8988T (cell line): ENCODE results near the gene CHAT.

Source experiments
- DNase-seq: peaks from one replicate; pipeline ENCODE4 v3.0.0; 2011

CHAT gene

DNA sequence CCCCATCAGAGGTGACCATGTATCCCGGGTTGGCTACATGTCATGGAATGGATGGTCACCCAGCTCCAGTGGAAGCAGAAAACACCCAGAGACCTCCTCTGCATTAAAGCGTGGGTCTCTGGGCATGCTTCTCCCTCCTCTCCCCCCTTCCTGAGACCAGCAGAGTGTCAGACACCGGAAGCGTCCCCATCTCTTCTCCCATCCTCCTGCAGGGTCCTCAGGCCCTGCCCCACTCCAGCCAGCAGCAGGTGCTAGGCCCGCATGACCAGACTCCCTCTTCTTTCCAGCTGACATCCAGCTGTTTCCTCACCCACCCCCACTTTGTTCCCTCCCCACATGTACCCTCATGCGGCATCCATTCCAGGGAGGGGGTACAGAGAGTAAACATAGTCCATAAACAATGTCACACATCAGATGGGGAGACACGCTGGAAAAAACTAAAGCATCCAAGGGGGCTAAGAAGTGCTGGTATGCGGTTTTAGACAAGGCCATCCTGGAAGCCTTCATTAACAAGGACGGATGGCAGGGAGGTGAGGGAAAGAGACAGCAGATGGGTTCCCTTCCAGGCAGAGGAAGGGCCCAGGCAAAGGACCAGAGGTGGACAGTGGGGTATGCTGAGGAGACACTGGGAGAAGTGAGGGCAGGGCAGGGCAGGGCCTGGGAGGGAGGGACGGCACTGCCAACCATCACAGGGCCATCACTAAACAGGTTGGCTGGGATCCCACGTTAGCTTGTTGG lies 16.2 kb upstream of the CHAT start:
- no peak for DNase-seq

DNA sequence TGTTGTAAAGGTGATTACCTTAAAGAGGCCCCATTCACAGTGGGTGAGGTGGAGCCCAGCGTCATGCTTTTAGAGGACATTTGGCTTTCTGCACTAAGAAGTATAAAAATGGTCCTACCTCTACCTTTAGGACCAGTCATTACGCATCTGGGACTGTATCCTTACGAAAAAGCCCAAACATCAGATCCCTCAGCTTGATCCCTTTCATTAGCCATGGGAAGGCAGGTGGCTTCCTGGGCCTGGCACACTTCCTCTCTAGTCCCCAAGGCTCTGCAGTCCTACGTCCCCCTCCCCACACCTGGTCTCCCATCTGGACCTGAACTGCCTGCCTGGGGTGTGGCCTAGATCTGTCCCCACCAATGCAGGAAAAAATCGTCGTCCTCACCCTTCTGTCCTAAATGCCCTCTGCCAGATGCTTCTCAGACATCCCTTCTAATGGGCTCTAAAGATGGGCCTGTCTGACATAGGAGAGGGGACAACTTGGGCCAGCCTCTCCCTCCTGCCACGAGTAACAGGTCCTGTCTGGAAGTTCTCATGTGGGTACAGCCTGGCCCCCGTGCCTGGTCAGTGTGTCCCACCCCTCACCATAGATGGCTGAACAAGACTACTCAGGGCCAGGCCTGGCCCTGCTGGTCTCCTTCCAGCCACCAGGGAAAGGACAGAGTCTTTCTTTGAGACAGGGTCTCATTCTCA lies 15.5 kb upstream of the CHAT start:
- no peak for DNase-seq

DNA sequence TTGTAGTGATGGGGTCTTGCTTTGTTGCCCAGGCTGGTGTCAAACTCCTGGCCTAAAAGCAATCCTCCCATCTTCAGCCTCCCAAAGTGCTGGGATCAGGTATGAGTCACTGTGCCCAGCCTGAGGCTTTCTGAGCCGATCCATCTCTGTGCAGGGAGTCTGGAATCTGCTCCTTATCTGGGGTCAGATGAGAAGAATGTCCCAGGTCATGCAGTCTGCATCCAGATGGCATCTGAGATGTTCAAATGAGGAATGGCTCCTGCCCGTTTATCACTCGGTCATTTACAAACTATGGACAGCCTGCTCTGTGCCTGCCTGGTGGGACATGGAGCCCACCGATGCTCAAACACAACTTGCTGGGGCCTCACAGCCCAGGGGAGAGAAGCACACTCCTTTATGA lies 14.9 kb upstream of the CHAT start:
- DNase-seq, result no peak

- no peak for DNase-seq
Observed at GRCh38 chr10:49599546-49599945, 14.3 kb upstream of the CHAT start.

DNA sequence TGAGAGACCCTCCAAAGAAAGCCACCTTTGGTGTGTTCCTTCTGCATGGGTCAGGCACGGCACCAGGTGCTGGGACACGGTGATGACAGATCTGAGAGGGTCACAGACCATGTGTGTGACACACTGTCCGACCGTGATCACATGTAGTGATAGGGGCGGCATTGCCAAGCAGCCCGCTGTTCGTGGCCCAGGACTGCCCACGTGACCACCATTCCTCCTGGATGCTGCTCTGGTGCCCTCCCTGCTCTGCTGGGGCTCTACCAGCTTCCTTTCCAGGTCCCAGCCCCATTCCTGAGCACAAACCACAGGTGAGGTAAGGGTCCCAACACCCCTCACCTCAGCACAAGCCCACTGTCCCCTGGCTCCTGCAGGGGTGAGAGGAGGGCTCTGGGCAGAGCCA lies 13.8 kb upstream of the CHAT start:
- DNase-seq, result no peak

DNA sequence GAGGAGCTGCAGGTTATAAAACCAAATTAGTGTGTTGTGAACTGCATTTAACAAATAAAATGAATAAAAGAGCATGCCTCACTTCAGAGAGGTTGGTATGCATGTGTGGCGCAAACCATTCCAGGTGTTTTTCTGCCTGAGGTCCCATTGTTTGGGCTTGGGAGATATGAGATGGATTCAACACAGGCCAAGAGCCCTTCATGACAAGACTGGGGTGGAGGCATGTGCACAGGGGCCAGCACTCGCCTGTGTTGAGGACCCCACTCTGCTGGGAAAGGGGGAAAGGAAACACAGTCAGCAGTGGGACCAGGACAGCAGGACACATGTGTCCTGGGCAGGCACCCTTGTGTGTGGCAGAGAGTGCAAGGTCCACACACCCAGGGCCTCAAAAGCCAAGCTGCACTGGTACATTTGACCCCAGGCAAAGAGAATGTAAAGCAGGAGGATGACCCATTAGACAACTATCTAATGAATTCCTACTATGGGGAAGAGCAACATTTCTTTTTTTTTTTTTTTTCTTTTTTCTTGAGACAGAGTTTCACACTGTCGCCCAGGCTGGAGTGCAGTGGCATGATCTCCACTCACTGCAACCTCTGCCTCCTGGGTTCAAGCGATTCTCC lies 12.9 kb upstream of the CHAT start:
- no peak for DNase-seq

DNA sequence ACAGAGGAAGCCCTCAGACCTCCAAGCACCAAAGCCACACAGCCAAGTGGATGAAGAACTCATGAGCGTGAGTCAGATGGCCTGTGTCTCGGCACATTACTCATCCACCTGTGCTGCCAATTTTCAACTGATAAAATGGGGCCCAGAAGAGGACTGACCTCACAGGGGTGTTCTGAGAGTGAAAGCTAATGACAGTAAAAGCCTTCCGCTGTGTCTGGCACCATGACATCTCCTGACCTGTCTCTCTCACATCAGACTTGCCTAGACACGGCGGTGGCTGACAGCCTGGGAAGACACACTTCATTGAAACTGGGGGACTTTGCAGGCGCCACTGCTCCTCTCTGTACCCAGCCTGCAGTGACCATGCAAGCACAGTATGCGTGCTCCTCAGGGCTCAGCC lies 12.0 kb upstream of the CHAT start:
- DNase-seq, result no peak

DNA sequence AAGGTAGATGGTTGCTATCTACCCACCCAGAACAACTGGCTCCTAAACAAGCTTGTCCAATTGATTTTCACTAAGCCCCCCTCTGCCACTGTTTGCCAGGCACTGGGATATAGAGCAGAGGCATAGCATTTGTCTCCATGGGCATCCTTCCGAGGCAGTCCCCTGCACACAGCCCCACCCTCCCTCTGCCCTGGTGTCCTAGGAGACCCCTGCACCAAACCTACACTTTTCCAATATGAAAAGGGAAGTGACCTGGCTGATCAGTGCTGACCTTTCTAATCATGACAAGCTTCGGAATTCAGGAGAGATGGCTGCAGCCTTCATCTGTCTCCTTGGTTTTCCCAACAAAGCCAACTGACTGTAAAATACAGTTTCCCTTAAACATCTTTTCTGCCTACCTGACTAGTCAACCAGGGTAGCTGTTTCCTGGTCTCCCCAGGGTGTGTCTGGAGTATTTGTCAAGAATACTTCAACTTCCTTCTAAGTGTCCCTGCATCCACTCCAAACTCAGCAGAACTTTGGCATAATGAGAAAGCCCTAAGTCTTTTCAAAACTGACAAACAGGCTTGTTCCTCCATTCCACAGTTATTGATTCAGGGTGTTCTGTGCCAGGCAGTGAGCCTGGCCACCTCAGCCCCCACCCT lies 11.3 kb upstream of the CHAT start:
- DNase-seq, result no peak

DNA sequence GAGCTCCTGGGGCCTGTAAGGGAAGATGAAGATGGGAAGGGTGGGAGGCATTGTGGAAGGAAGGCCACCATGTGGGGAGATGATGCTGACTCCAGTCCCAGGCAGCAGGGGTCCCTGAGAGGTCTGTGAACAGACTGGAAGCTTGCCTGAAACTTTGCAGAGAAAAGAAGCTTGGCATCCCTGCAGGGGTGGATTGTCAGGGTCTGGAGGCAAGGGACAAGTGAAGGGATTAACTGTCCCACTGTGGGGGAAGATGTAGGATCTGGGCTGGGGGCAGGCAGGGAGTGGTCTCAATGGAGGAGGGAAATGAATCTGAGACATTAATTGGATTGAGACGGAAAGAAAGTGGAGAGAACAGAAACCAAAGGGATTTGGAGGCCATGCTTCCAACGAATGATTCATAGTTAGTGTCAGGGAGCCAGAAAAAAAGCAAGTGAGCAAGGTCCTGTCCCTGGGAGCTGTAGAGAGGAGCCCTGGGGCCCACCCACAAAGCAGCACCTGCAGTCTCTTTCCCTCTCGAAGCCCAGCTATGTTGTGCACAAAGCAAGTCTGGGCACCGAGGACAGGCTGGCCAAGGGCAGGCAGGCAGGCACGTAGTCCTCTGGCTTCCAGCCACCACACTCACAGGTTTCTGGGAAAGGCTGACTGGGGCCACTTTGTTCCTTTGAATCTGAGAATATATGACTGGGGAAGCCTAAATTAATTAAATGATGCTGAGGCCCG lies 8.5 kb upstream of the CHAT start:
- DNase-seq, result no peak

DNA sequence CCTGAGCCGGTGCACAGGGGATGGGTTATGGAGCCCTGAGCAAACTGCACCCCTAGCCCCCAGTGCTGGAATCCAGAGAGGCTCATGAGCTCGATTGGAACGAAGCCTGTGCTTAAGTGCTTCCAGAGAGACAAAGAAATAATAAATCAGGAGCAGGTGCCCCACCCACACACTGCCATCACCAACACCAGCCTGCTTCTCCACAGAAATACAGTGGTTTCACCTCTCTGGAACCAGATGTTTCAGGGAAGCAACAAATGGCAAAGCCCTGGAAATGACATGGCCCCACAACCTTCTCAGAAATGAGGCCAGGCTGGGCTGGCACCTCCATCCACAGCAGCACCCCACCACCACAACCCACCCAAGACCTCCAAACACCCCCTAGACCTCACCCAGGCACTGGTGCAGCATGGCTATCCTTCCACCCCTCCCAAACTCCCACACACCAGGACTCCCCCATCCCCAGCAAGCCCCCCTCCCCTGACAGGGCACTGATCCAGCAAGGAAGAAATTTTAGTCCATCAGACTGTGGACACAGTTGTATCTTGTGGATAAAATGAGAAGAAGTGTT lies 7.8 kb upstream of the CHAT start:
- no peak for DNase-seq

DNA sequence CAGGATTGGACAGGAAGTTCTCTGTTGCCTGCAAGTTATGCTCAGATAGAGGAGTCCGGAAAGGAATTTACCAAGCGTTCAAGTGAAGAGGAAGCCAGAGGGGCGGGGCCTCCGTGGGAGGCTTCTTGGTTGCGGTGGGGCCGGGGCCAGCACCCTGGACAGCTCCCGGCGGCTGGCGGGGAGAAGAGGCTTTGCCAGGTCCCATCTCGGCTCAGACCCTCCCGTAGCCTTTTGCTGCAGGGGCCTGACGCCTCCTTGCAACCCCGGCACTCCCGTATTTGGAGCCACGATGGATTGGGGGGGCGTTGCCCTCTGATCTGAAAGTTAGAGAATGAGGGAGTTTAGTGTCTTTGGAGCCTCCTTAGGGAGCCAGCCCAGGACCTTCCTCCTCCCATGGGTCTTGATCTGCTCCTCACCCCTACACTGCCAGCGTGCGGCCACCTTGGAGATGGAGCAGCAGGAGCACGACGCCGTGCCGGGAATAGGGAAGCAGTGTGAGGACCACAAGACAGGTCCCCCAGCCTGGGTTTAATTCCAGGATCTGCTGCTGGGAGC lies 6.8 kb upstream of the CHAT start:
- peak; percentile 97 for DNase-seq

GRCh38 chr10:49608166-49609005 lies 5.5 kb upstream of the CHAT start:
- DNase-seq, result peak; percentile 53

DNA sequence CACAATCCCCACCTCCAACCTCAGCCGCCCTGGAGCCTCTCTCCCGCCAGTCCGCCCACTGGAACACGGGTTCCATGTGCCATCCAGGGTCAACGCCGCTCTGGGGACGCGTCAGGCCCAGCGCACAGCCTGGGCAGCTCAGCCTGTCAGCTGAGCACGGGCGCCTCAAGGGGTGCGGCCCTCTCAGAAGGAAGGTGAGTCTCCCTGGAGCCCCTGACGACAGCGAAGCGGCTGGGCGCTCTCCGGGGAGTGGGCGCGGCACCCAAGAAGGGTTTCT lies 4.9 kb upstream of the CHAT start:
- no peak for DNase-seq

DNA sequence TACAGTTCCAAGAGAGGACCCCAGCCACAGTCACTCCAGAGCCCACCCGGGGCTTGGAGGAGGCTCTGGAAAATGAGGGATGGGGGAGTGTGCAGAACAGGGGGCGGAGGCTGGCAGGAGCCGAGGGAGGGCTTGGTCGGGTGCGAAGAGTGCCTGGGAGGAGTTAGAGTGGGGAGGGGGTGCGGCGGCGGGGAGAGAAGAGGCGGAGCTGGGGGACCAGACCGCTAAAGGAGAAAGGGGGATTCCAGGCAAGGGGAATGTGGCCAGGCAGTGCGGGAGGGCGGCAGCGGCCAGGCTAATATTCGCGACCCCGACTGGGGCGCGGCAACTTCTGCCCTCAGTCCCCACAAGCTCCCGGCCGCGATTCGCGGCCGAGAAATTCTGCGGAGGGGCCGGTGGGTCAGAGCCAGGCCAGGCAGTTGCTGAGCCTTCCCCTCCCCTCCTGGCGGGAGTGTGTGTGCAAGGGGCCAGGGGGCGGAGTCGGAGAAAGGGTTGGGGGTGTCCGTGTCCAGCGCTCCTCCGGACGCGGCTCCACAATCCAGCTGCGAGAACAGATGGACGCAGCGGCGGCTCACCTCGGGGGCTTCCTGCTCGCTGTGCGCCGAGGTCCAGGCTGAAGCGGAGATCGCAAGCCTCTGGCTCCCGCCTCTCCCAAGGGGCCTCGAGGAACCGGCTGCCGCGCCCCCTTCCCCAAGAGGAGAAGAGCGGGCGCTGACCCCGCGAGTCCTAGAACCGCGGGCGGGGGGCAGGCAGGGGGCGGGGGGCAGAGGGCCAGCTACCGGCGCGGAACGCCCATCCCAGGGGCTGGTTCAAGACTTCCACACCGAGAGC lies 4.3 kb upstream of the CHAT start:
- no peak for DNase-seq

- no peak for DNase-seq
Observed at GRCh38 chr10:49610114-49610457, 3.8 kb upstream of the CHAT start, which contains the start of gene SLC18A3. SLC18A3 (plus strand) TSS chr10:49610310; CDS start chr10:49610741, 431 bp downstream.

- no peak for DNase-seq
Observed at GRCh38 chr10:49610458-49611165, 3.2 kb upstream of the CHAT start.

GRCh38 chr10:49611166-49611815 lies 2.5 kb upstream of the CHAT start:
- DNase-seq, result no peak

DNA sequence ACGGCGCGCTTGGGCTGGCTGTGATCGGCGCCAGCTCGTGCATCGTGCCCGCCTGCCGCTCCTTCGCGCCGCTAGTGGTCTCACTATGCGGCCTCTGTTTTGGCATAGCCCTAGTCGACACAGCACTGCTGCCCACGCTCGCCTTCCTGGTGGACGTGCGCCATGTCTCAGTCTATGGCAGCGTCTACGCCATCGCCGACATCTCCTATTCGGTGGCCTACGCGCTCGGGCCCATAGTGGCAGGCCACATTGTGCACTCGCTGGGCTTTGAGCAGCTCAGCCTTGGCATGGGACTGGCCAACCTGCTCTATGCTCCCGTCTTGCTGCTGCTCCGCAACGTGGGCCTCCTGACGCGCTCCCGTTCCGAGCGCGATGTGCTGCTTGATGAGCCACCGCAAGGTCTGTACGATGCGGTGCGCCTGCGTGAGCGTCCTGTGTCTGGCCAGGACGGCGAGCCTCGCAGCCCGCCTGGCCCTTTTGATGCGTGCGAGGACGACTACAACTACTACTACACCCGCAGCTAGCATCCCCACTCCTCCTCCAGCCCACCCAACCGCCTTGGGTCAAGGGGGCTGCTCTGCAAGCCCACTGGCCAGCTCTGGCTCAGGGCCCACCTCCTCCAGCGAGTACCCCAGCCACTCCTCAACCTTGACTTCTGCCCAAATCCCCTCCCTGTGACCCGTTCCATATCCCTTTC lies 1.9 kb upstream of the CHAT start:
- peak; percentile 46 for DNase-seq
